GM12891 (cell line): ENCODE measurements around the gene LGR6.

Experiments used
- DNase-seq: peaks from one replicate; pipeline ENCODE4 v3.0.0; 2011; ENCODE audit warnings: low spot score; ENCODE audit not compliant: insufficient read length
- FAIRE-seq: peaks from 2 replicates; lab custom pipeline; 2011; peaks lifted over from hg19 to GRCh38; lab: Jason Lieb, UNC
- PAX5 ChIP-seq: IDR thresholded peaks from 2 replicates; pipeline ENCODE4 v1.6.1; 2011; ENCODE audit warnings: low read length, moderate library complexity, mild to moderate bottlenecking; ENCODE audit not compliant: insufficient read depth, severe bottlenecking
- POLR2A ChIP-seq: IDR thresholded peaks from 2 replicates; pipeline ENCODE4 v1.6.1; 2011; ENCODE audit warnings: low read depth, low read length, control low read depth
- POLR2AphosphoS5 ChIP-seq: IDR thresholded peaks from 2 replicates; pipeline ENCODE4 v1.6.1; 2011; ENCODE audit warnings: low read depth, low read length, control low read depth
- POU2F2 ChIP-seq: IDR thresholded peaks from 2 replicates; pipeline ENCODE4 v1.6.1; 2011; ENCODE audit warnings: low read depth, mild to moderate bottlenecking, control low read depth, low read length, moderate library complexity
- SPI1 ChIP-seq: IDR thresholded peaks from 2 replicates; pipeline ENCODE4 v1.6.1; 2011; ENCODE audit warnings: low read depth, low read length, control low read depth
- TAF1 ChIP-seq: IDR thresholded peaks from 2 replicates; pipeline ENCODE4 v1.6.1; 2011; ENCODE audit warnings: low read depth, low read length, control low read depth

LGR6 gene

DNA sequence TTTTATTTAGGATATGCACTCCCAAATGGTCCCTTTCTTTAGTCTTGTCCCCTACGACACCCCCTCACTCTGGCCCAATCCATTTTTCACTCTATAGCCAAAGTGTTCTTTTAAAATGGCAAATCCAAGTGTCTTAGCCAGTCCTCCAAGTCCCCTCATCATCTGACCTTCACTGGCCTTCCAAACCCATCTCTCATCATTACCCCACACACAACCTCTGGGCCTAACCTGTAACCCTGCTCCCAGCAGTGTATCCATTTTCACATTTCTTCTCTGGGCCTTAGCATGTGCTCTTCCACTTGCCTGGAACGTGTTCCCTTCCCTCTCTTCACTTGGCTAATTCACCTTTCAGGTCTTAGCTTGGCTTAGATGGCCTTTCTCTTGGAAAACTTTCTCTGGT, 42.6 kb upstream of the LGR6 start:
- FAIRE-seq: no peak

DNA sequence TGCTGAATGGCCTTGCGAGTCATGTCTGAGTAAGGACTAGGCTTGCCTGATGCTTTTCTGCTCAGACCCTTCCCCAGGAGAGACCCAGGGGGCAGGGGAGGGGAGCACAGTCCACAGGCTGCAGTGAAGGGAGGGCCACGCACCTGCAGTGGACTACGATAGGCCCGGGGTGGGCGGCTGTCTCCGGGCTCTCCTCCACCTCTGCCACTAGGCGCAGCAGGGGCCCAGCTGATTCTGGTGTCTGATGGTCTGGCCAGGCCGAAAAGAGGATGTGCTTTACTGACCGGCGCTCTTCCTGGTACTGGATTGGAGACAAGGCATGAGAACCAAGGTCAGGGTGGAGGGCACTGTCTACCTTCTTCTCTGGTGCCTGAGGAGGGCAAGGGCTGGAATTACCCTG, 41.2 kb upstream of the LGR6 start:
- TF ChIP-seq POLR2AphosphoS5 (no peak), PAX5 (no peak), SPI1 (no peak), POU2F2 (no peak), TAF1 (no peak), POLR2A (no peak)
- no peak for FAIRE-seq
- DNase-seq: no peak

More for the DNA sequence above, 42.6 kb upstream of the LGR6 start:
- DNase-seq: no peak
- TF ChIP-seq TAF1 (no peak), POLR2A (no peak), SPI1 (no peak), POU2F2 (no peak), PAX5 (no peak)

DNA sequence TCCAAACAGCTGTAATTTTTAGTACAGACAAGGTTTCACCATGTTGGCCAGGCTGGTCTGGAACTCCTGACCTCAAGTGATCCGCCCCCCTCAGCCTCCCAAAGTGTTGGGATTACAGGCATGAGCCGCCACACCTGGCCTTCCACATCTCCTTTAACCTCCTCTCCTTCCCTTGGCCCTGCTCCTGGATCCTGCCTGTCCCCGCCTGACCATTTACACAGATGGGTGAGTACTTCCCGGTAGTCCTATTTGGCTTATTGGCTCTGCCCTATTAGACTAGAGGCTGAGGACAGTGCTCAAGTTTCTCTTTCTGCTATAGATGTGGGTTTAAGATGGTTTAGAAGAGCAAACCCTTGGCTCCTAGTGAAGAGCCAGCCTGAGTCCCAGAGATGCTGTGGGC, 40.3 kb upstream of the LGR6 start:
- FAIRE-seq: no peak
- TF ChIP-seq POU2F2 (no peak), SPI1 (no peak), TAF1 (no peak), POLR2AphosphoS5 (no peak)
- no peak for DNase-seq

DNA sequence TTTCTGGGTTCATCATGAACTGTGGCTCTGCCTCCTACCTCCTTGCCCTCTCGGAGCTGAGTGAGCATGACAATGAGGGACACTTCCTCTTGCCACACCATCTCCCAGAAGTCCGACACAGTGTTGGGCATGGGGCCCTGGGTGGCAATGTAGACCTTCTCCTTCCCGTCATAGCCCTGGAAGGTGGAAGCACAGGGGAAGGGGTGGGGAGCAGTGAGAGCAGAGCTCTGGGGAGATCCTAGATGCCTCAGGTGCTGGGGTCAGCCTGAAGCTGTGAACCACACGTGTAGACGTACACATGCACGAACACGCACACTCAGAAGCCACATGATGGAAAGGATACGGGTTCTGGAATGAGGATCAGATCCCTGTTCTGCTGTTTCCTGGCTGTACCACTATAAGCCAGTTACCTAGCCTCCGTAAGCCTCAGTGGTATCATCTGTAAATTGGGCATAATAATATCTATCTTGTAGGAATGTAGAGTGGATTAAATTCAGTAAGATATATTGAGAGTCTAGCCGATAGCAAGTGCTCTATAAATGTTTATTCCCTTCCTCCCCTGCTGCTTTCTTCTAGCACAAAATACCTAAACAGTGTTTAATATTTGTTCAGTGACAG, 39.3 kb upstream of the LGR6 start:
- DNase-seq (no peak), FAIRE-seq (no peak)
- no peak for TF ChIP-seq PAX5
- TF ChIP-seq POLR2AphosphoS5: no peak; the same call in 1 of the 2 replicates
- no peak for TF ChIP-seq TAF1
- TF ChIP-seq POU2F2: 0 out of 2 replicates have a peak, but pooled peaks have one; percentile 15
- TF ChIP-seq SPI1: no peak

DNA sequence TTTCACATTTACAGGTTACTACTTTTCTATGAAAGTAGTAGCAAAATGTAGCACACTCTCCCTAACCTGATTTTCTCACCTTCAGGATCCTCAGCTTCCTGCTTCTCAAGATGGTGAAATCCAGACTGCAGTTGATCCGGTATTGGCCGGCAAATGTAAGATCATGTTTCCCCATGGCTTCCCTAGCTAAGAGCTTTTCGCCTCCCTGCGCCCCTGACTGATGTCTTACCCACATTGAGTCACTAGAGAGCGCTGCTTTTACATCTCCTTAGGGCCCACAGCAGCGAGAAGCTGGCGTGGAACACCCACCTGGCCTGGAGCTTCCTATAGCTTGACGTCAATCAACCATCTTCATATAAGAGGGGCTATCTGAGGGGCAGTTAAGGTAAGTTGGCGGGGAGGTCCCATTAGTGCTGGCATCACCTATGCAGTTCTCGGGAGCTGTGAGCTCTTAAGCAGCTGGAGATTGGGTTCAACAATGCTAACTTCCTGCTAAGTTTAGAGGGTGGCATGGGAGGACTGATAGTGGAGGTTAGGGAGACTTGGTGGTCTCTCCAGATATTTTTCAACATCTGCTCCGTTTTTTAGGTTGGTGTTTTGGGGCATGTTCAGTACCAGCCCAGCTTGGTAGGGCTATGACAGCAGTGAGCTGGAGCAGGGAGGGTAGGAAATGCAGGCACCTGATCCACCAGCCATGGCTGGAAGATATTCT, 38.7 kb upstream of the LGR6 start:
- TF ChIP-seq SPI1: no peak
- TF ChIP-seq PAX5: no peak
- no peak; the same call in 1 of the 2 replicates for TF ChIP-seq POLR2A
- no peak for TF ChIP-seq TAF1
- no peak for TF ChIP-seq POLR2AphosphoS5
- TF ChIP-seq POU2F2: no peak
- DNase-seq: no peak
- FAIRE-seq: peak; percentile 61

DNA sequence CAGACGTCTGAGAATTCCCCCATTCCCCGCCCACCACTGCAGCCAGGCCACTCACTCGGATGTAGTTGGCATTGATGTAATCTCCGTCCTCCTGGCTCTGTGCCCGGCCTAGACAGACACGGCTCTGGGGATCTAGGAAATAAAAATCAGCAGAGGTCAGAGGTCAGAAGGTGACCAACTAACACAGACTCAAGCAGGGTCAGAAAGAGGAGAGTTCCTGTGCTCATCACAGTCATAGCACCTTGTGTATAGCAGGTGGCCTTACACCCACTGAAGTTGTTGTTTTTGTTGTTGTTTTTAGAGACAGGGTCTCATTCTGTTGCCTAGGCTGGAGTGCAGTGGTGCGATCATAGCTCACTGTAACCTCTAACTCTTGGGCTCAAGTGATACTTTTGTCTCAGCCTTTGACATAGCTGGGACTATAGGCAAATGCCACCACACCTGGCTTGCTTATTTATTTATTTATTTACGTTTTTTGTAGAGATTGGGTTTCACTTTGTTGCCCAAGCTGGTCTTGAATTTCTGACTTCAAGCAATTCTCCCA, 38.0 kb upstream of the LGR6 start:
- no peak for FAIRE-seq
- TF ChIP-seq PAX5 (no peak), SPI1 (no peak), TAF1 (no peak)
- DNase-seq: no peak

DNA sequence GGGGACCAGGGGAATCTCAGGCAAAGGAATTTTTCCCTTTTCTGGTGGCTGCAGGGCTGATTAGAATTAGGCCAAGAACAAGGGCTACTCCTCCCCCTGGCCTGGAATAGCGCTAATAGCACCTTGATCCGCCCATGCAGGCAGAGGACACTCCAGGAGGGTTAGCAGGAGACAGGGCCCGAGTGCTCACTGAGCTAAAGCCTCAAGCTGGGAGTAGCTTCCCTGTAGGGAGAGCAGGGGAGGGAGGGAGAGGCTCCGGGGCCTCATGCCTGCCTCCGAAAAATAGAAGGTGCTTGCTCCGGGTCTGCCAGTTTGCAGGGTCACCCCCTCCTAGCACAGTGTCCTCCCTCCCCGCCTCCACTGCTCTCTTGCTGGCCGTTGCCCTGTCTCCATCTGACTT, 37.0 kb upstream of the LGR6 start:
- no peak for DNase-seq
- TF ChIP-seq TAF1: no peak
- no peak for TF ChIP-seq PAX5
- no peak for TF ChIP-seq SPI1
- TF ChIP-seq POLR2A: no peak
- no peak for TF ChIP-seq POU2F2
- no peak for FAIRE-seq

DNA sequence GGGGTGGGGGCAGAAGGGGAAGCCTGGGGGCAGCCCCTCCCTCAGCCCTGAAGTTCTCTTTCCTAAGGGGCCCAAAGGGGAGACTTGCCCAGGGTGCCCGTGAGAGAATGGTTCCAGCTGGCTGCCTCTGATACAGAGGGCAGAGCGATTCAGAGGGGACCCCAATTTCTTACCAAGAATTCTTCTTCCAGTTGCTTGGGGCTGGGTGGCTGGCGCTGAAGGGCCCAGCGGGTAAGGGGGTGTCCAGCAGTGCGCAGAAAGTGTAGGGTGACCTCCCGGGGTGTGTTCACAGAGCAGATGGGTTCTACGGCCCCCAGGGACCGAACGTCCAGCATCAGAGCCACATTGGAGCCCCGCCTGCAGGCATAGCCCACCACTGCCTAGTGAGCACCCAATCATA, 35.7 kb upstream of the LGR6 start:
- DNase-seq (no peak), FAIRE-seq (no peak)
- TF ChIP-seq TAF1 (no peak), POLR2AphosphoS5 (no peak)

DNA sequence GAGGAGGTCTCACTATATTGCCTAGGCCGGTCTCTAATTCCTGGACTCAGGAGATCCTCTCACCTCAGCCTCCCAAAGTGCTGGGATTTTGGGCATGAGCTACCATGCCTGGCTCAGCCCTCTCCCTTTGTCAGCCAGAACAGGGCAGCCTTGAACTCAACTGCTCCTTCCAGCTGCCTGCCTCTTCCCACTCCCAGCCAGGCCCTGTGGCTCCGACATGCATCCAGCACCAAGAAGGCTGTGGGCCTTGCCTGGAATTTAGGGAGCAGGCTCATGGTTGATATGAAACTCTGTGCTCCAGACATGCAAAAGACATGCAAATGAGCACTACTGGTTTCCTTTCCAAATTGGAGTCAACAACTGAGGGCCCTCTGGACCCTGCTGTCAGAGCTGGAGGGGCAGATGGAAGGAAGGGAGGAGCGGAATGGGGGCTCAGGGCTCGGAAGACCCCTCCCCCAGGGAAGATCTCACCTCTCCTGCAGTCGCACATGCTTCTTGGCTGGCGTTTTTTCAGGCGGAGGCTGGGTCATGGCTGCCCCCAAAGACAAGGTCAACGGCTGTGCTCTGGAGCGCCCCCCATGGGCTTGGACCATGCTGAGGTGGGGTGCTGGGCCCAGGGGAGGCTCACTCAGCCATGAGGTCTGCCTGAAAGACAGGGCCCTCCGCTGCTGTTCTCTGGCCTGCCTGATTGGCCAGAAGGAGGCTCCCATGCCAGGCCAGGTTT, 34.6 kb upstream of the LGR6 start:
- DNase-seq (peak; percentile 45), FAIRE-seq (peak; percentile 68)
- TF ChIP-seq POLR2AphosphoS5 (peak; percentile 16; the same call in 1 of the 2 replicates), POU2F2 (peak; percentile 91; the same call in 1 of the 2 replicates), TAF1 (no peak; the same call in 1 of the 2 replicates)

DNA sequence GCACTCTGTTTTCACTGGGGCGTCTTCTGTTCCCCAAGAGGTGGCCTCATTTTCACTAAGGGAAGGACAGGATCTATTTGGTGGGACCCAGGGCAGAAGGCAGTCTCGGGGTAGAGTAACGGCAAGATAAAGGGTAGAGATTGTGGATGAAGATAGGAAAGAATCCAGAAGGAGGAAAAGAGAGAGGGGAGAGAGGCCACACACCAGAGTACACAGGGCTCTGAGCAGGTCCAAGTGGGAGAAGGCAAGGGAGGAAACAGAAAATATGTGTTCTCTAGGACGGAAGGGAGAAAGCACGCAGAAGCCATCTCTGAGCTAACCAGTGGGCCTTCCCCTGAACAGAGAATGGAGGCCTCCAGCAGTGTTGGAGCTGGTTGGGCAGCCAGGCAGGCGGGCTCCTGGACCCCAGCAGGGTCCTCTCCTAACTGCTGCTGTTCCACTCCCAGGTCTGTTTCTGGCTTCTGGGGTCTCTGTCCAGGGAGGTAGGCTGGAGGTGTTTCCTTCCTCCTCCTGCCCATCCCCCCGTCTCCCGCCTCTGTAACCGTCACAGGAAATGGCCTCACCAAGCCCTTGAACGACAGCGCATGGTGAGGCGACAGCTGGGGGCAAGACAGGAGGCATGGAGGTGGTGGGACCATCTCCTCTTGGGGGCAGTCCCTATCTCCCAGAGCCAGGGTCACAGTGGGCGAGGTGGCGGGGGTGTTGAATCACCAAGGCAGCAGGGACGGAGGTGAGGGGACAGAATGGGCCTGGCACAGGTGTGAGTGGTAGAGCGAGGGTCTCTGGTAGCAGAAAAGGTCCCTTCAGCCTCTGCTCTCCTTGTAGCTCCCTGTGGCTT, 33.8 kb upstream of the LGR6 start:
- DNase-seq (peak; percentile 51), FAIRE-seq (peak; percentile 84)
- TF ChIP-seq TAF1 (peak; percentile 71; the same call in 1 of the 2 replicates), SPI1 (no peak), POLR2AphosphoS5 (no peak), POLR2A (peak; percentile 76), PAX5 (no peak), POU2F2 (peak; percentile 80)
